Measurements from ENCODE around the gene PCDH7.

The PCDH7 gene

GRCh38 chr4:30721185-30722091 is 1.3 kb downstream of the PCDH7 start:
- DNase-seq (ENCODE audit: low read depth) = no peak
- TF ChIP-seq CTCF (IDR thresholded peaks at IDR 0.05; ENCODE audit: control insufficient read depth, extremely low read depth, insufficient read depth) = no peak
- H3K4me3 ChIP-seq (ENCODE audit: low read depth, low read length) = no peak overlapping the region

- no peak overlapping the region for H3K4me3 ChIP-seq (ENCODE audit: low read depth, low read length)
These were observed 1.9 kb downstream of the PCDH7 start for GRCh38 chr4:30722092-30722358.

GRCh38 chr4:30722359-30723200 is 2.4 kb downstream of the PCDH7 start:
- H3K4me3 ChIP-seq (ENCODE audit: low read depth, low read length) = no peak overlapping the region
- no peak for DNase-seq (ENCODE audit: low read depth)
- TF ChIP-seq CTCF (IDR thresholded peaks at IDR 0.05; ENCODE audit: control insufficient read depth, extremely low read depth, insufficient read depth) = no peak

More at GRCh38 chr4:30722092-30722358, 1.9 kb downstream of the PCDH7 start:
- no peak for DNase-seq (ENCODE audit: low read depth)
- no peak for TF ChIP-seq CTCF (IDR thresholded peaks at IDR 0.05; ENCODE audit: control insufficient read depth, extremely low read depth, insufficient read depth)

GRCh38 chr4:30723201-30723955 is 3.2 kb downstream of the PCDH7 start:
- no peak for DNase-seq (ENCODE audit: low read depth)
- no peak overlapping the region for H3K4me3 ChIP-seq (ENCODE audit: low read depth, low read length)
- TF ChIP-seq CTCF (IDR thresholded peaks at IDR 0.05; ENCODE audit: control insufficient read depth, extremely low read depth, insufficient read depth) = no peak

GRCh38 chr4:30724247-30724646 is 4.1 kb downstream of the PCDH7 start:
- TF ChIP-seq CTCF (IDR thresholded peaks at IDR 0.05; ENCODE audit: control insufficient read depth, extremely low read depth, insufficient read depth) = no peak
- no peak overlapping the region for H3K4me3 ChIP-seq (ENCODE audit: low read depth, low read length)
- DNase-seq (ENCODE audit: low read depth) = no peak

- no peak for TF ChIP-seq CTCF (IDR thresholded peaks at IDR 0.05; ENCODE audit: control insufficient read depth, extremely low read depth, insufficient read depth)
- no peak for DNase-seq (ENCODE audit: low read depth)
- no peak overlapping the region for H3K4me3 ChIP-seq (ENCODE audit: low read depth, low read length)
These were observed 5.4 kb downstream of the PCDH7 start for GRCh38 chr4:30725562-30725961.

All from LNCaP clone FGC (cell line).